NB4 (cell line): ENCODE results near the gene ECM2.

Source experiments
- DNase-seq: peaks from one replicate; pipeline ENCODE4 v3.0.0; 2010; ENCODE audit warnings: low read depth
- H3K4me3 ChIP-seq: one replicate; pipeline ENCODE4 v1.5.1; 2011; ENCODE audit warnings: mild to moderate bottlenecking, low read depth, low read length, moderate library complexity
- CTCF ChIP-seq: IDR thresholded peaks from one replicate; pipeline ENCODE4 v1.5.1; 2012; ENCODE audit warnings: low read depth, low read length
- MAX ChIP-seq: IDR thresholded peaks from 2 replicates; pipeline ENCODE4 v1.6.1; 2011; ENCODE audit warnings: low read depth, low read length
- MYC ChIP-seq: IDR thresholded peaks from 2 replicates; pipeline ENCODE4 v1.6.1; 2011; ENCODE audit warnings: low read depth, low read length
- POLR2A ChIP-seq: IDR thresholded peaks from 2 replicates; pipeline ENCODE4 v1.6.1; 2011; ENCODE audit warnings: mild to moderate bottlenecking; ENCODE audit not compliant: insufficient read length; ENCODE audit errors: extremely low read depth

Gene ECM2

GRCh38 chr9:92468206-92468605, 67.6 kb downstream of the ECM2 start:
- no peak for TF ChIP-seq MAX
- TF ChIP-seq CTCF, result no peak
- TF ChIP-seq POLR2A, result no peak
- TF ChIP-seq MYC, result no peak

GRCh38 chr9:92467511-92467910, 68.3 kb downstream of the ECM2 start:
- DNase-seq, result no peak
- no peak overlapping the region for H3K4me3 ChIP-seq
- no peak for TF ChIP-seq MYC
- TF ChIP-seq POLR2A, result no peak
- TF ChIP-seq MAX, result no peak
- no peak for TF ChIP-seq CTCF

More at GRCh38 chr9:92468206-92468605, 67.6 kb downstream of the ECM2 start:
- no peak for DNase-seq
- H3K4me3 ChIP-seq, result no peak overlapping the region

GRCh38 chr9:92467041-92467440, 68.7 kb downstream of the ECM2 start:
- TF ChIP-seq POLR2A, result no peak
- no peak for DNase-seq
- H3K4me3 ChIP-seq, result no peak overlapping the region

GRCh38 chr9:92463984-92464383, 71.8 kb downstream of the ECM2 start:
- TF ChIP-seq CTCF, result no peak
- no peak overlapping the region for H3K4me3 ChIP-seq
- DNase-seq, result no peak

GRCh38 chr9:92463387-92463786, 72.4 kb downstream of the ECM2 start:
- no peak for DNase-seq
- no peak overlapping the region for H3K4me3 ChIP-seq
- TF ChIP-seq MAX, result no peak
- TF ChIP-seq MYC, result no peak
- no peak for TF ChIP-seq POLR2A
- no peak for TF ChIP-seq CTCF

- H3K4me3 ChIP-seq, result no peak overlapping the region
- DNase-seq, result no peak
- TF ChIP-seq MYC (no peak), CTCF (no peak), MAX (no peak), POLR2A (no peak)
Observed at GRCh38 chr9:92457576-92457975, 78.2 kb downstream of the ECM2 start.

- no peak overlapping the region for H3K4me3 ChIP-seq
- DNase-seq, result peak; percentile 15
- no peak for TF ChIP-seq POLR2A
- peak; percentile 11 for TF ChIP-seq CTCF
Observed at GRCh38 chr9:92455217-92455616, 80.6 kb downstream of the ECM2 start.
